ENCODE data around the gene SORCS1. TPM values are rescaled to one million over a fixed set of nuclear protein-coding genes. Genes with fewer than 3 reads are reported as not detected.

SORCS1 gene
- total and polyA plus RNA-seq, 12 donors = 0.30 to 5.5 (median 1.3) TPM

GRCh38 chr10:107122703-107123102 is 41.8 kb downstream of the SORCS1 start:
- ATAC-seq (no peak), DNase-seq (no peak)
- no peaks in the 10 kb centered on the region for H3K9me3 ChIP-seq
- H3K27ac ChIP-seq = no peak overlapping the region
- no peaks in the 10 kb centered on the region for H3K36me3 ChIP-seq
- H3K4me3 ChIP-seq = no peak overlapping the region
- H3K4me1 ChIP-seq = no peaks in the 10 kb centered on the region
- WGBS, 2 donors = 23 to 34% methylated on average over 2 of the region's 2 CpGs
- peaks cover 0 to 14% (median 0%) of the 10 kb centered on the region in 7 donors for H3K27me3 ChIP-seq
- intact Hi-C loops (cut with DNase I) = no loop called here
- no peak for TF ChIP-seq CTCF (IDR thresholded peaks at IDR 0.05)

- no peaks in the 10 kb centered on the region for H3K4me1 ChIP-seq
- intact Hi-C loops (cut with DNase I) = no loop called here
- H3K9me3 ChIP-seq = peaks cover 0 to 15% (median 0%) of the 10 kb centered on the region in 11 donors
- H3K27ac ChIP-seq = no peak overlapping the region
- DNase-seq (no peak), ATAC-seq (no peak)
- no peak for TF ChIP-seq CTCF (IDR thresholded peaks at IDR 0.05)
- no peaks in the 10 kb centered on the region for H3K36me3 ChIP-seq
- peaks cover 0 to 6% (median 0%) of the 10 kb centered on the region in 7 donors for H3K27me3 ChIP-seq
- H3K4me3 ChIP-seq = no peak overlapping the region
Observed at GRCh38 chr10:107118866-107119265, 45.6 kb downstream of the SORCS1 start.

- ATAC-seq = peak in 1 of 8 donors; percentile 55
- 42 to 48% methylated on average over 4 of the region's 4 CpGs for WGBS, 2 donors
Observed at GRCh38 chr10:107104026-107104652, 60.4 kb downstream of the SORCS1 start.

More at GRCh38 chr10:107104026-107104652, 60.4 kb downstream of the SORCS1 start:
- intact Hi-C loops (cut with DNase I) = no loop called here
- no peak for TF ChIP-seq CTCF (IDR thresholded peaks at IDR 0.05)
- H3K9me3 ChIP-seq = peaks cover 0 to 12% (median 1%) of the 10 kb centered on the region in 11 donors
- no peak for DNase-seq
- no peak overlapping the region for H3K27ac ChIP-seq
- H3K36me3 ChIP-seq = no peaks in the 10 kb centered on the region
- no peaks in the 10 kb centered on the region for H3K27me3 ChIP-seq
- peaks cover 0 to 14% (median 0%) of the 10 kb centered on the region in 9 donors for H3K4me1 ChIP-seq
- H3K4me3 ChIP-seq = no peak overlapping the region
